ENCODE data around the gene AOPEP. TPM values are rescaled to one million over a fixed set of nuclear protein-coding genes. Genes with fewer than 3 reads are reported as not detected.

AOPEP gene
- total and polyA plus RNA-seq, 12 donors: 110 to 250 (median 161) TPM

- Histone ChIP-seq H3K4me3 (no peak overlapping the region), H3K36me3 (peaks cover 0 to 10% (median 0%) of the 10 kb centered on the region in 9 donors), H3K27ac (no peak overlapping the region), H3K9me3 (no peaks in the 10 kb centered on the region), H3K4me1 (no peaks in the 10 kb centered on the region), H3K27me3 (no peaks in the 10 kb centered on the region)
- no peak for TF ChIP-seq CTCF (IDR thresholded peaks at IDR 0.05)
- DNase-seq (no peak), ATAC-seq (no peak)
- 94 to 97% methylated on average over 9 of the region's 9 CpGs for WGBS, 2 donors
- intact Hi-C loops (cut with DNase I): no loop called here
Measured at GRCh38 chr9:94984891-94985476, 258.5 kb downstream of the AOPEP start.

GRCh38 chr9:94985649-94986048 lies 259.1 kb downstream of the AOPEP start:
- Histone ChIP-seq H3K4me3 (no peak overlapping the region), H3K4me1 (no peaks in the 10 kb centered on the region), H3K27ac (no peak overlapping the region), H3K27me3 (no peaks in the 10 kb centered on the region), H3K36me3 (peaks cover 0 to 8% (median 0%) of the 10 kb centered on the region in 9 donors), H3K9me3 (no peaks in the 10 kb centered on the region)
- WGBS, 2 donors: 95 to 97% methylated on average over 3 of the region's 3 CpGs
- intact Hi-C loops (cut with DNase I): no loop called here
- TF ChIP-seq CTCF (IDR thresholded peaks at IDR 0.05): no peak
- no peak for DNase-seq
- no peak for ATAC-seq

- no peak for DNase-seq
- WGBS, 2 donors: 67 to 80% methylated on average over 1 of the region's 1 CpG
- intact Hi-C loops (cut with DNase I): no loop called here
- Histone ChIP-seq H3K4me1 (no peaks in the 10 kb centered on the region), H3K27me3 (no peaks in the 10 kb centered on the region), H3K36me3 (peaks cover 0 to 8% (median 0%) of the 10 kb centered on the region in 9 donors), H3K4me3 (no peak overlapping the region), H3K27ac (no peak overlapping the region), H3K9me3 (no peaks in the 10 kb centered on the region)
- no peak for ATAC-seq
- no peak for TF ChIP-seq CTCF (IDR thresholded peaks at IDR 0.05)
Measured at GRCh38 chr9:94987731-94988130, 261.2 kb downstream of the AOPEP start.

- ATAC-seq (no peak), DNase-seq (no peak)
- Histone ChIP-seq H3K27me3 (no peaks in the 10 kb centered on the region), H3K9me3 (no peaks in the 10 kb centered on the region), H3K27ac (no peak overlapping the region), H3K4me1 (peaks cover 6 to 25% (median 13%) of the 10 kb centered on the region in 9 donors), H3K4me3 (no peak overlapping the region), H3K36me3 (no peaks in the 10 kb centered on the region)
- no peak for TF ChIP-seq CTCF (IDR thresholded peaks at IDR 0.05)
- 97 to 99% methylated on average over 8 of the region's 8 CpGs for WGBS, 2 donors
- intact Hi-C loops (cut with DNase I): loop anchor here in 3 of 10 donors (5.0 to 10.0 kb wide), 3 partner anchors 34 to 306 kb away; no protein-coding TSS in a partner anchor
Measured at GRCh38 chr9:94990897-94991561, 264.5 kb downstream of the AOPEP start.
